ENCODE data around the gene CTTNBP2. TPM values are rescaled to one million over a fixed set of nuclear protein-coding genes. Genes with fewer than 3 reads are reported as not detected.
"Not testable (repeated sequence)": the region's sequence is repeated elsewhere in the genome, so short reads cannot be mapped to it uniquely, and the experiment has no call there.

CTTNBP2 gene
- polyA plus RNA-seq, 1 donor from 2014 or later: 53.5 TPM

- TF ChIP-seq SMC3 (conservative IDR thresholded peaks at IDR 0.05; ENCODE audit: poor library complexity) (peak; percentile 53), RAD21 (conservative IDR thresholded peaks at IDR 0.05) (peak; percentile 54), EZH2 (IDR thresholded peaks at IDR 0.05; ENCODE audit: borderline replicate concordance, insufficient read depth, low read length, poor library complexity, severe bottlenecking) (no peak), MXI1 (conservative IDR thresholded peaks at IDR 0.05; ENCODE audit: poor library complexity, severe bottlenecking) (no peak), CTCF (IDR thresholded peaks at IDR 0.05; ENCODE audit: poor library complexity, severe bottlenecking) (peak; percentile 56), EP300 (conservative IDR thresholded peaks at IDR 0.05; ENCODE audit: poor library complexity, severe bottlenecking) (no peak), TAF1 (IDR thresholded peaks at IDR 0.05; ENCODE audit: low read depth) (no peak)
- Histone ChIP-seq H2AFZ (ENCODE audit: low read depth, low read length) (no peak overlapping the region), H3K27ac (ENCODE audit: low read length) (no peak overlapping the region), H4K20me1 (ENCODE audit: insufficient read depth) (no peaks in the 10 kb centered on the region), H3K4me2 (ENCODE audit: low read length) (no peak overlapping the region), H3K9me3 (ENCODE audit: low read length) (no peaks in the 10 kb centered on the region), H3K4me3 (ENCODE audit: low read length) (no peak overlapping the region), H3K9me2 (ENCODE audit: insufficient read depth, low read length) (no peaks in the 10 kb centered on the region), H3K9ac (ENCODE audit: low read length) (no peak overlapping the region), H3K36me3 (ENCODE audit: insufficient read depth, low read length) (peaks cover 16% of the 10 kb centered on the region), H3K79me2 (replicated peaks; ENCODE audit: insufficient read depth, low read length) (no peaks in the 10 kb centered on the region), H3F3A (ENCODE audit: insufficient read depth, low read length, poor library complexity, severe bottlenecking) (no peaks in the 10 kb centered on the region), H3K27me3 (ENCODE audit: insufficient read depth, low read depth, low read length) (no peaks in the 10 kb centered on the region)
These were observed 157.3 kb downstream of the CTTNBP2 start for GRCh38 chr7:117715784-117716445.

DNA sequence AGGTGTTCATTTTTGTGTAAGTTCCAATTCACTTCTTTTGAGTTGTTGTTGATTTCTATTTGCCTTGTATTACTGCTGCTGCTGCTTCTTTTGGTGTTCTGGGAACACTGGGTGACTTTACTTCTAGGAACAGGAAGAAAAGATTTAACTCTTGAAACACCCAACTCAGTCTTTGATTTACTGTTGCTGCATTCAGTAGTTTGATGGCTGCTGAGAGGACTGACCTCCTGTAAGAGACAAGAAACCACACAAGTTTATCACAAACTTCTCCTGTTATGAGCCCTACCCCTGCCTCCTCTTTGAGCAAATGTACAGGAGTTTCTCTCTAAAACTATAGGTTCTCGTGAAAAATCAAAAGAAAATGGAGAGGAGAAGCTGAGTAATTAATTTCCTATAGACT lies 161.7 kb downstream of the CTTNBP2 start:
- no peaks in the 10 kb centered on the region for H4K20me1 ChIP-seq (ENCODE audit: insufficient read depth)
- no peaks in the 10 kb centered on the region for H3F3A ChIP-seq (ENCODE audit: insufficient read depth, low read length, poor library complexity, severe bottlenecking)
- no peaks in the 10 kb centered on the region for H3K79me2 ChIP-seq (replicated peaks; ENCODE audit: insufficient read depth, low read length)
- H3K9me3 ChIP-seq (ENCODE audit: low read length): no peaks in the 10 kb centered on the region
- H3K9ac ChIP-seq (ENCODE audit: low read length): no peak overlapping the region
- H2AFZ ChIP-seq (ENCODE audit: low read depth, low read length): no peak overlapping the region
- H3K27ac ChIP-seq (ENCODE audit: low read length): no peak overlapping the region
- H3K27me3 ChIP-seq (ENCODE audit: insufficient read depth, low read depth, low read length): no peaks in the 10 kb centered on the region
- no peaks in the 10 kb centered on the region for H3K9me2 ChIP-seq (ENCODE audit: insufficient read depth, low read length)
- TF ChIP-seq EP300 (conservative IDR thresholded peaks at IDR 0.05; ENCODE audit: poor library complexity, severe bottlenecking) (no peak), POLR2AphosphoS5 (IDR thresholded peaks at IDR 0.05) (no peak), MXI1 (conservative IDR thresholded peaks at IDR 0.05; ENCODE audit: poor library complexity, severe bottlenecking) (no peak), SMC3 (conservative IDR thresholded peaks at IDR 0.05; ENCODE audit: poor library complexity) (no peak), CTCF (IDR thresholded peaks at IDR 0.05; ENCODE audit: poor library complexity, severe bottlenecking) (no peak), RAD21 (conservative IDR thresholded peaks at IDR 0.05) (no peak), EZH2 (IDR thresholded peaks at IDR 0.05; ENCODE audit: borderline replicate concordance, insufficient read depth, low read length, poor library complexity, severe bottlenecking) (no peak), TAF1 (IDR thresholded peaks at IDR 0.05; ENCODE audit: low read depth) (no peak)
- TF ChIP-seq, protein P1, sequence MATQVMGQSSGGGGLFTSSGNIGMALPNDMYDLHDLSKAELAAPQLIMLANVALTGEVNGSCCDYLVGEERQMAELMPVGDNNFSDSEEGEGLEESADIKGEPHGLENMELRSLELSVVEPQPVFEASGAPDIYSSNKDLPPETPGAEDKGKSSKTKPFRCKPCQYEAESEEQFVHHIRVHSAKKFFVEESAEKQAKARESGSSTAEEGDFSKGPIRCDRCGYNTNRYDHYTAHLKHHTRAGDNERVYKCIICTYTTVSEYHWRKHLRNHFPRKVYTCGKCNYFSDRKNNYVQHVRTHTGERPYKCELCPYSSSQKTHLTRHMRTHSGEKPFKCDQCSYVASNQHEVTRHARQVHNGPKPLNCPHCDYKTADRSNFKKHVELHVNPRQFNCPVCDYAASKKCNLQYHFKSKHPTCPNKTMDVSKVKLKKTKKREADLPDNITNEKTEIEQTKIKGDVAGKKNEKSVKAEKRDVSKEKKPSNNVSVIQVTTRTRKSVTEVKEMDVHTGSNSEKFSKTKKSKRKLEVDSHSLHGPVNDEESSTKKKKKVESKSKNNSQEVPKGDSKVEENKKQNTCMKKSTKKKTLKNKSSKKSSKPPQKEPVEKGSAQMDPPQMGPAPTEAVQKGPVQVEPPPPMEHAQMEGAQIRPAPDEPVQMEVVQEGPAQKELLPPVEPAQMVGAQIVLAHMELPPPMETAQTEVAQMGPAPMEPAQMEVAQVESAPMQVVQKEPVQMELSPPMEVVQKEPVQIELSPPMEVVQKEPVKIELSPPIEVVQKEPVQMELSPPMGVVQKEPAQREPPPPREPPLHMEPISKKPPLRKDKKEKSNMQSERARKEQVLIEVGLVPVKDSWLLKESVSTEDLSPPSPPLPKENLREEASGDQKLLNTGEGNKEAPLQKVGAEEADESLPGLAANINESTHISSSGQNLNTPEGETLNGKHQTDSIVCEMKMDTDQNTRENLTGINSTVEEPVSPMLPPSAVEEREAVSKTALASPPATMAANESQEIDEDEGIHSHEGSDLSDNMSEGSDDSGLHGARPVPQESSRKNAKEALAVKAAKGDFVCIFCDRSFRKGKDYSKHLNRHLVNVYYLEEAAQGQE (IDR thresholded peaks at IDR 0.05; ENCODE audit: borderline replicate concordance): no peak
- no peak overlapping the region for H3K4me2 ChIP-seq (ENCODE audit: low read length)
- H3K36me3 ChIP-seq (ENCODE audit: insufficient read depth, low read length): peaks cover 9% of the 10 kb centered on the region
- no peak overlapping the region for H3K4me3 ChIP-seq (ENCODE audit: low read length)

GRCh38 chr7:117708173-117708572 lies 165.1 kb downstream of the CTTNBP2 start:
- not testable (repeated sequence) for H3K79me2 ChIP-seq (replicated peaks; ENCODE audit: insufficient read depth, low read length); H3K27me3 ChIP-seq (ENCODE audit: insufficient read depth, low read depth, low read length); H4K20me1 ChIP-seq (ENCODE audit: insufficient read depth); H3K9me2 ChIP-seq (ENCODE audit: insufficient read depth, low read length); H3K4me3 ChIP-seq (ENCODE audit: low read length); H3K9ac ChIP-seq (ENCODE audit: low read length); H3K36me3 ChIP-seq (ENCODE audit: insufficient read depth, low read length); H3K27ac ChIP-seq (ENCODE audit: low read length); H3K9me3 ChIP-seq (ENCODE audit: low read length); H2AFZ ChIP-seq (ENCODE audit: low read depth, low read length); H3K4me2 ChIP-seq (ENCODE audit: low read length); H3F3A ChIP-seq (ENCODE audit: insufficient read depth, low read length, poor library complexity, severe bottlenecking)
